A204.1 (cell line): ENCODE results near the gene PCSK4.
"Not testable (repeated sequence)": the region's sequence is repeated elsewhere in the genome, so short reads cannot be mapped to it uniquely, and the experiment has no call there.

Source experiments
- FAIRE-seq: peaks from 2 replicates; lab custom pipeline; 2012; peaks lifted over from hg19 to GRCh38; lab: Jason Lieb, UNC

The PCSK4 gene

GRCh38 chr19:1503925-1504773 lies 14.0 kb upstream of the PCSK4 start:
- no peak for FAIRE-seq

GRCh38 chr19:1503089-1503924 lies 13.2 kb upstream of the PCSK4 start:
- FAIRE-seq, result no peak

GRCh38 chr19:1502433-1503088 lies 12.4 kb upstream of the PCSK4 start:
- FAIRE-seq, result no peak

GRCh38 chr19:1501200-1501595 lies 11.0 kb upstream of the PCSK4 start:
- FAIRE-seq, result no peak

- not testable (repeated sequence) for FAIRE-seq
Observed at GRCh38 chr19:1499231-1499630, 9.1 kb upstream of the PCSK4 start.

GRCh38 chr19:1497578-1498235 lies 7.6 kb upstream of the PCSK4 start:
- FAIRE-seq, result no peak

GRCh38 chr19:1496714-1497577 lies 6.8 kb upstream of the PCSK4 start:
- FAIRE-seq, result no peak

GRCh38 chr19:1495799-1496713 lies 5.9 kb upstream of the PCSK4 start:
- no peak for FAIRE-seq

GRCh38 chr19:1495051-1495798 lies 5.1 kb upstream of the PCSK4 start:
- no peak for FAIRE-seq

GRCh38 chr19:1494115-1494815 lies 4.1 kb upstream of the PCSK4 start:
- FAIRE-seq, result no peak

GRCh38 chr19:1492474-1493006 lies 2.4 kb upstream of the PCSK4 start:
- FAIRE-seq, result no peak

GRCh38 chr19:1491849-1492170 lies 1.7 kb upstream of the PCSK4 start:
- FAIRE-seq, result no peak

- no peak for FAIRE-seq
Observed at GRCh38 chr19:1491114-1491848, 1.1 kb upstream of the PCSK4 start, which contains the start of gene REEP6. Gene REEP6, plus strand, starts transcription at chr19:1491181. Its CDS starts 89 bp downstream, at chr19:1491270.

GRCh38 chr19:1489463-1490310 lies 463 bp downstream of the PCSK4 start:
- FAIRE-seq, result no peak

GRCh38 chr19:1488282-1488601 lies 1.9 kb downstream of the PCSK4 start:
- FAIRE-seq, result no peak

GRCh38 chr19:1487576-1488281 lies 2.4 kb downstream of the PCSK4 start:
- FAIRE-seq, result no peak
